LHCN-M2 (cell line): ENCODE measurements around the gene SLC11A1. TPM values are rescaled to one million over a fixed set of nuclear protein-coding genes. Genes with fewer than 3 reads are reported as not detected.
A peak's percentile ranks its signal among the peaks of the same experiment; 100 is the strongest.

Source experiments
- DNase-seq: peaks from one replicate; pipeline ENCODE4 v3.0.0-alpha.2; 2012; ENCODE audit warnings: low read depth
- polyA plus RNA-seq: library from polyadenylated mRNA; unstranded; fragments of >200 nt; gene quantifications from one replicate; pipeline ENCODE4 v1.2.1, GENCODE V29; 2012; ENCODE audit warnings: missing spikeins
- total RNA-seq: library from RNA; depleted of rRNA; stranded (reverse); fragments of >200 nt; gene quantifications from 2 replicates; pipeline ENCODE4 v1.2.3, GENCODE V29; 2014; rRNA removed

SLC11A1 gene, protein sequence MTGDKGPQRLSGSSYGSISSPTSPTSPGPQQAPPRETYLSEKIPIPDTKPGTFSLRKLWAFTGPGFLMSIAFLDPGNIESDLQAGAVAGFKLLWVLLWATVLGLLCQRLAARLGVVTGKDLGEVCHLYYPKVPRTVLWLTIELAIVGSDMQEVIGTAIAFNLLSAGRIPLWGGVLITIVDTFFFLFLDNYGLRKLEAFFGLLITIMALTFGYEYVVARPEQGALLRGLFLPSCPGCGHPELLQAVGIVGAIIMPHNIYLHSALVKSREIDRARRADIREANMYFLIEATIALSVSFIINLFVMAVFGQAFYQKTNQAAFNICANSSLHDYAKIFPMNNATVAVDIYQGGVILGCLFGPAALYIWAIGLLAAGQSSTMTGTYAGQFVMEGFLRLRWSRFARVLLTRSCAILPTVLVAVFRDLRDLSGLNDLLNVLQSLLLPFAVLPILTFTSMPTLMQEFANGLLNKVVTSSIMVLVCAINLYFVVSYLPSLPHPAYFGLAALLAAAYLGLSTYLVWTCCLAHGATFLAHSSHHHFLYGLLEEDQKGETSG
- total RNA-seq: 0.11 and 0.13 TPM in 2 replicates
- polyA plus RNA-seq: 0.17 TPM

DNA sequence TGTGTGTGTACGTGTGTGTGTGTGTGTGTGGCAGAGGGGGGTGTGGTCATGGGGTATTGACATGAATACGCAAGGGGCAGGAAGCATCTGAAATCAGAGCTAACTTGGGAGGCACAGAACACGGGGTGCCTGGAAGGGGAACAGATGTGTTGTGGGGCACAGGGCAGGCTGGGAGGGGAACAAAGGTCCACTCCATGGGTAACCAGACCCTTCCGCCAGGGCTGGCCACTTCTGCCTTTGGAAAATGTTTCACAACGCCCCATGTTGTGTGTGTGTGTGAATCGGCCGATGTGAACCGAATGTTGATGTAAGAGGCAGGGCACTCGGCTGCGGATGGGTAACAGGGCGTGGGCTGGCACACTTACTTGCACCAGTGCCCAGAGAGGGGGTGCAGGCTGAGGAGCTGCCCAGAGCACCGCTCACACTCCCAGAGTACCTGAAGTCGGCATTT is at the start of gene SLC11A1:
SLC11A1 (plus strand) TSS at position 358 of the 451 bp plus-strand sequence. CDS start 96 bp downstream, outside the sequence.
- DNase-seq: no peak

DNA sequence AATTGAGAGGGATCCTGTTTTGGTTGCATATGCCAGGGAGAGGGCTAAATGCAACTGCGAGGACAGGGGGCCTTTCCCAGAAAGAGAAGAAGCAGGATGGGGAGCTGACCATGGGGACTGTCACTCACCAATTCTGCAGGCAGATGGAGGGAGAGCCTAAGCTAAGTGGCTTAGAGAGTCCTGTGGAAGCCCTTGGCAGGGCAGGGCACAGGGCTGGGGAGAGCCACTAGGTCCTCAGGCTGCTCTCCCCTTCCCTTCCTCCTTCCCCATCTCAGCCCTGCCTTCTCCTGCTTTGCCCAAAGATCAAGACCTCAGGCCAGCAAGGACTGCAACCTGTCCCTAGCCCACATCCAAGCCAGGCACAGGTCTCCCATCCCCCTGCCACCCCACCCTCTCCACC is 49.8 kb upstream of the SLC11A1 start:
- DNase-seq: no peak

DNA sequence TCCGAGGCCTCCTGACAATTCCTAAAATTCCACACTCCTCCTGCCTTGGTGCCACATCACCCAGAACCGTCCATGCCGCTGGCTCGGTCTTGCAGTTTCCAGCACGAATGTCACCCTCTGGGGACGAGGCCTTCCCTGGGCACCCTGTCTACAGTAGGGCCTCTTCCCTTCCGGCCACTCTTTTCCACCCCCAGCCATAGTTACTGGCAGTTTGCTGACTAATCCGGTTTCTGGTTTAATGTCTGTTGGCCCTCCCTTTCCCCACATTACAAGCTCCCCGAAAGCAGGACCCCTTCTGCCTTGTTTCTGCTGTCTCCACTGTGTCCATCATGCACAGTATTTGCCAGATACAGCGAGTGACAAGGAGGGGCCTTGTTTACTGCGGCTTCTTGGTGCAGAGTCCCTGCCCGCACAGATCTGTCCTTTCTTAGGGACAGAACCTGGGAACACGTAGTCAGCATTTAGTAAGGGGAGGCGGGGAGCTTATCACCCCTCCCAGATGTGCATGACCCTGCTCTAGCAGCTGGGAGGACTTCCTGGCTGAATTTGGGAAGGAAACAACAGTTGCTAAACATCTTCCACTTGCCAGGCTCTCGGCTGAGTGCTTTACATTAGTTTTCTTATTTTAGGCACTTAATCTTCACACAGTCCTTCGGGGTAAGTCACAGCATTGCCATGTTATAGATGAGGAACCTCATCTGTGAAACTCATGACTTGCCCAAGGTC is 49.0 kb upstream of the SLC11A1 start:
- DNase-seq: no peak

DNA sequence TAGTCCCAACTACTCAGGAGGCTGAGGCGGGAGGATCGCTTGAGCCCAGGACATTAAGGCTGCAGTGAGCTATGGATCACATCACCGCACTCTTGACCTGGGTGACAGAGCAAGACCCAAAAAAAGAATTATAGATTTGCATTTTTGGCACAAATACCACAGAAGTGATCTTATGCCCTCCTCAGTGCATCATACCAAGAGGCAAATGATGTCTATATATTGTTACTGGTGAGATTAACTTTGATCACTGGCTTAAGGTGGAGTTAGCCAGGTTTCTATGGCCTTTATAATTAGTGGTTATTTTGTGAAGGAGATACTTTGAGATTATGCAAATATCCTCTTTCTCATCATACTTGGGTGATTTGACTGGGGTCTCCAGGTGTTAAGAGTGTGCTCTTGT is 47.5 kb upstream of the SLC11A1 start:
- DNase-seq: no peak

DNA sequence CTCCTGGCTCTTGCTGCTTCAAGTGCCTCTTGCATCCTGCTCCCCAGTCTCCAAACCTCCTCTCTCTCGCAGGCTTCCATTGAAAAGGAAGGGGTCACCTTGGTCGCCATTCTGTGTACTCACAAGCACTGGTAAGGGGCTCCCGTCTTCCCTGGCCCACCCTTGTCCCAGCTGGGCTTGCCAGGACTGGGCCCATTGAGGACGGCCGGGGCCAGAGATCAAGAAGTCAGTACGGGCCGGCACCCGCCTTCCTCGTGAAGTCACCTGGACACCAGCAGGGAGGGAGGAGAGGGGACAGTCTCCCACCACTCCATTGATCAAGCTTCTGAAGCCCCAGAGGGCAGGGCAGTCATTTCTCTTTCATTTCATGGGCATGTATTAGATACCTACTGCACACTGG is 41.4 kb upstream of the SLC11A1 start:
- no peak for DNase-seq

DNA sequence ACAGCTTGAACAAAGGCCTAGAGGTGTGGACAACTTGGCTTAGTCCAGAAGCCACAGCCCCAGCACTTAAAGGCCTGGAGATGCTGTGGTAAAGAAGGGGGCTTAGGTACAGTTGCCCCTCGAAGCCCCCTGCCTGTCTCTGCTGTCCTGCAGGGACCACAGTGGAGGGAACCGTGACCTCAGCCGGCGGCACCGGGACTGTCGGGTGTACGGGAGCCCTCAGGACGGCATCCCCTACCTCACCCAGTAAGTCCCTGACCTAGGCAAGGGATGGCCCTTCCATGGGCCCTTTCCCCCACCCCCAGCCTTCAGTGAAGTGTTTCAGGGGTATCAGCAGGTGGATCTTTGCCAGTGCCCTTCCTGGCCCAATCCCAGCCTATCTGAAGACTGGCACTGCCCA is 40.7 kb upstream of the SLC11A1 start:
- DNase-seq: no peak

DNA sequence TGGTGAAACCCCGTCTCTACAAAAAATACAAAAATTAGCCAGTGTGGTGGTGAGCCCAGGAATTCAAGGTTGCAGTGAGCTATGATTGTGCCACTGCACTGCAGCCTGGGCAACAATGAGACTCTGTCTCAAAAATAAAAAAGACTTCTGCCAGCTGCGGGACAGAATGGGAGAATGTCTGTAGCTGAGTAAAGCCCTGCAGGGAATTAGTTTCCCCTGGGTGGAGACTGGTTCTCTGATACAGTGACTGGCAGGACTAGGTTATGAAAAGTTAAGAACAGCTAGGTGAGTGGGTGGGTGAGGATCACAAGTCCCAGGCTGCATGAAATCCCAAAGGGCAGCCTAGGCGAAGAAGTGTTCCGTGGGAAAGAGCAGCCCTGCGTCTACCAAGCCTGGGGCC is 39.2 kb upstream of the SLC11A1 start:
- no peak for DNase-seq

DNA sequence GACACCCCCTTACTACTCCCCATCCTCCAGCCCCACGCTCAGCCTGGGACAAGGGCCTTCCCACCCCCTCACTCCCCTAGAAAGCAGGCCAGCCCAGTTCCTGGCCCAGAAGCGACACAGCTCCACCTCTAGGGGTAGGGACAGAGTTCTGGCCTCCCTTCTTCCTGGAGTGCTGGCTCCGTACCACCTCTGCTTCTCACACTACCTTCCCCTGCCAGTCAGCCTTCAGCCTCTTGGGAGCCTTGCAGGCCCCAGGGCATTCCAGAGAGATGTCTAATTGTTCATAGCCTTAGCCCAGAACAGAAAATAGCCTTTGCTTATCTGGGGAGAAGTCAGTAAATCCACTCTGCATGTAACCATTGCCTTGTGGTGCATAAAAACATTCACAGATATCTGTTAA is 38.5 kb upstream of the SLC11A1 start:
- peak; percentile 28 for DNase-seq

DNA sequence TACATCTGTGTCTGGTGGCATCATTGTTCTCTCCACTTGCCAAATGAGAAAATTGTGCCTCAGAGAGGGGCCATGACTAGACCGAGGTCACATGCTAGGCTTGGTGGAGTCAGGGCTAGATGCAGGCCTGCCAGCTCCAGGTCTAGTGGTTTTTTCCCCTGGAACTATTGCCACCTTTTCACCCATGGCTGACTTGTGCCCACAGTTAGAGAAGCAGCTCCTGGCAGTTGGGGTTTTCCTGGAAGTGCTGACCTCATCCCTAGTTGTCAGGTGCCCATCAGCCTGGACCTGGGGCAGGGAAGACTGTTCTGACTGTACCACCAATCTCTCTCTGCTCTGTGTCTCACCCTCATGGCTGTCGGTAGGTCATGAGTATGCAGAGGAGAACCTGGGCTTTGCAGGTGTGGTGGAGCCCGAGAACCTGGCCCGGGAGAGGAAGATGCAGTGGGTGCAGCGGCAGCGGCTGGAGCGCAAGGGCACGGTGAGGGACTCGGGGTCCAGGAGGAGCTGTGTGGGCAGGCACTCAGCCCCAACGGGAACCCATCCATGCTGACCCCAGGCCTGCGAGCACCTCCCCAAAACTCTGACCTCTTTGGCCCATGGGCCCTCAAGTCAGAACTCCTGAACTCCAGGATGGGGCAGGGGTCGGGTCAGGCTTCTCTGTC is 37.9 kb upstream of the SLC11A1 start:
- no peak for DNase-seq

DNA sequence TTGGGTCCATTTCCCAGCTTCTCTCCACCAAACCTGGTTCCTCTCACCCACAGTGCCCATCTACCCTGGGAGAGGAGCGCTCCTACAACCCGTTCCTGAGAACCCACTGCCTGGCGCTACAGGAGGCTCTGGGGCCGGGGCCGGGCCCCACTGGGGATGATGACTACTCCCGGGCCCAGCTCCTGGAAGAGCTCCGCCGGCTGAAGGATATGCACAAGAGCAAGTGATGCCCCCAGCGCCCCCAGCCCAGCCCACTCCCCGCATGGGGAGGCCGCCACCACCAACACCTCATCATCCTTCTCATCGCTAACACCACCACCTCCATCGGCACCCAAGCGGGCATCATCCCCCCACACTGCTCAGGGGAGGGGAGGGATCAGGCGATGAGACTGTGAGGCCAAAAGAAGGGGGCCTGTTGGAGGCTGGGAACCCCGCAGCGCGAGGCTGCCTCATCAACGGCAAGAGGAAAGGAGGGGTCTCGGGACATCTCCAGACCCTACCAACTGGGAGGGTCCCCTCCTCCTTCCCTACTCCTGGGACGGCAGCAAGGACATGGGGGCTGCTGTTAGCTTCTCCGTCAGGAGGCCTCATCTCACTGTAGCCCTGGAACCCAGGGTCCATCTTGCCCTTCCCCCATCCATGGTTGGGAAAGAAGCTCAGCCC is 37.2 kb upstream of the SLC11A1 start:
- DNase-seq: no peak

DNA sequence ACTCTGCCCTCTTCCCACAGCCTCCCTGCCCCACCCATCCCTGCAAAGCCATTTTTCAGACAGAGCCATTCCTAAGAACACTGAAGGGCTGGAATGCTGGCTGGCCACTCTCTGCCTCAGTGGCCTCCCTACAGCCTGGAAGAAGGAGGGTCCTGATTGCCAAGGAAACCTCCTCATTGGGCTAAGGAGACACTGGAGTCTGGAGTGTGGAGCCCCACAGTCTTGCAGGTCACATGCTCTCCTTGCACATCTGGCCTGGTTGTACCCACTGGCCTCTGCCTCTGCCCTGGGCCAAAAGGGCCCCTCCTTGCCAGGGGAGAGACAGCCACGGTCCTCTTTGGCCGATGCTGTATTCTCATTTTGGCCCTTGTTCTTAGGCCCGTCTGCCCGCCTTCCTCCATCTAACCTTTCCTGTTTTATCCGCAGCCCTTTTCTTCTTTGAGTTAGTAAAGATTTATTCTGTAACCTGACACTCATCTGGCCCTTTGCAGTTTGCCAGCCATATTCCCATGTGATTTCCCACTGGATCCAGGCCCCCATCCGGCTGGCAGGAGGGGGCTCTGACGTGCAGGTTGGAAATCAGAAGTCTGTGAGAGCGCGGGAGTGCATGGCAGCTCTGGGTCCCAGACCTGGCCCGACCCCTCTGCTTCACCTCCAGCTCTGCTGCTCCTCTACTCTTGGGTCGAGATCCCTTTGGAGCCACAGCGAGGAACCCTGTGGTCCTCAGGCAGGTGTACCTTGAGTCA is 36.4 kb upstream of the SLC11A1 start:
- DNase-seq: no peak

DNA sequence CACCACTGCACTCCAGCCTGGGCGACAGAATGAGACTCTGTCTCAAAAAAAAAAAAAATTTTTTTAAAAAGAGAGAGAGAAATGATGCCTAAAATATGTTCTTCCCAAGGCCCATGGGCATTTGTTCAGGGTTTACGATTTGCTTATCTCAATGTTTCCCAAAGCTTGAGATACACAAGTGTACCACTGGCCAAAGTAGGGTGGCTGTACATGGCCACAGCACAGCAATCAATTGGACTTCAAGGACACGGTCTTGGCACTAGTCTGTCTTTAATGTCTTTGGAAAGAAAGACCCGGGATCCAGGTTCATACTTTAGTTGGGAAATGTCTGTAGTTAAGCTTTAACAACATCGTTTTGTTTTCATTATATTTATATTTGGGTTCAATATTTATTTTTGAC is 34.9 kb upstream of the SLC11A1 start:
- no peak for DNase-seq

DNA sequence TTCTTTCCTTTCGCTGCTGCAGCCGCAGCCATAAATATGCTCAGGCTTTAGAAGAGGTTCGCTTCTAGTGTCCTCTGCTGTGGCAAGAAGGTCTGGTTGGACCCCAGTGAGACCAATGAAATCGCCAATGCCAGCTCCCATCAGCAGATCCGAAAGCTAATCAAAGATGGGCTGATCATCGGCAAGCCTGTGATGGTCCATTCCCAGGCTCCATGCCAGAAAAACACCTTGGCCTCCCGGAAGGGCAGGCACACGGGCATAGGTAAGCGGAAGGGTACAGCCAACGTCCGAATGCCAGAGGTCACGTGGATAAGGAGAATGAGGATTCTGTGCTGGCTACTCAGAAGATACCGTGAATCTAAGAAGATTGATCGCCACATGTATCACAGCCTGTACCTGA is 28.0 kb upstream of the SLC11A1 start:
- no peak for DNase-seq

DNA sequence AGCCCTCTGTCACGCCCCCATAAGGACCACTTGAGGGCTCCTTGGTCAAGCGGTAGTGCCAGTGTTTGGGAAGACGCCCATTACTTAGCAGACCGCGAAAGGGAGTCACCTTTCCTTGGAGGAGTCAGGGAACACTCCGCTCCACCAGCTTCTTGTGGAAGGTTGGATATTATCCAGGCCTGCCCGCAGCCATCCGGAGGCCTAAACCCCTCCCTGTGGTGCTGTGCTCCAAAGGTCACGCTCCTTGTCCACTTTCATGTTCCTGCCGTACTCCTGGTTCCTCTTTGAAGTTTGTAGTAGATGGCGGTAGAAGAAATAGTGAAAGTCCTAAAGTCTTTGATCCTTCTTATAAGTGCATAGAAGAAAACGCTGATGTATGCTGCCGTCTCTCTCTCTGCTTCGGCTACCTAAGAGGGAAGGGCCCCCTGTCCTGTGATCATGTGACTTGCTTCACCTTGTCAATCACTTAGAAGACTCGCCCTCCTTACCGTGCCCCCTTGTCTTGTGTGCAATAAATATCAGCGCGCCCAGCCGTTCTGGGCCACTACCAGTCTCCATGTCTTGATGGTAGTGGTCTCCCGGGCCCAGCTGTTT is 27.1 kb upstream of the SLC11A1 start:
- DNase-seq: no peak

DNA sequence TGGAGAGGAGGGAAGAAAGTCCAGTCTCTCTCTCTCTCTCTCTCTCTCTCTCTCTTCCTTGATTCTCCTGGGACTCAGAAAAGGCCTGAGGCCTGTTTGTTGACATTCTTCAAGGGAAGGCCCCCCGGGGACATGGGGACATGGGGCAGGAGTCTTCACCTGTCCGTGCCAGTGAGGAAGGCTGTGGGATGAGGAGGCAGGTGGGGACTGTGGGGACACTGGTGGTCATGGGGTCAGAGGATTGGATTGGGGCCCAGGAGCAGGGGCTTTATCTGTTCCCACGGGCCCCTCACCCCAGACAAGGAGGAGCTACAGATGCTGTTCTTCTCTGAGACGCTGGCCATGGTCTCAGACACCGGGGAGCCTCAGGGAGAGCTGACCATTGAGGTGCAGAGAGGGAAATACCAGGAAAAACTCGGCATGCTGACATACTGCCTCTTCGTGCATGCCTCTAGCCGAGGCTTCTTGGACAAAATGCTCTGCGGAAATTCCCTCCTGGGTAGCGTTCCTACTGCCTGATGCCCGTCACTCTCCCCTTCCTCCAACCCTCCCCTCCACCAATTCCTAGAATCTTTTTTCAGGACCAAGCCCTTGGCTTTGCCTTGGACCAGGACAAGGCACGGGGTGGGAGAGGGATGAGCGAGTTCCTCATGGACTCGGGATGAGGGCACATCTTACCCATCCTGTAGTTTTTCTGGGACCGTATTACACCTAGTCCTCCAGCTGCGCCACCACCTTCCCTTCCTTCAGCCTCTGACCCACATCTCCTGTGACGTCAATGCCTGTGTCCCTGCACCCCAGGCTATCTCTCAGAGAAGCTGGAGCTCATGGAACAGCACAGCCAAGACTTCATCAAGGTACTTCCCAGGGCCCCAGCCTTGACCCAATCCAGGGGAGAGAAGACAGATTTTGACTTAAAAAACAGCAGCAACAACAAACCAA is 24.6 kb upstream of the SLC11A1 start:
- no peak for DNase-seq

DNA sequence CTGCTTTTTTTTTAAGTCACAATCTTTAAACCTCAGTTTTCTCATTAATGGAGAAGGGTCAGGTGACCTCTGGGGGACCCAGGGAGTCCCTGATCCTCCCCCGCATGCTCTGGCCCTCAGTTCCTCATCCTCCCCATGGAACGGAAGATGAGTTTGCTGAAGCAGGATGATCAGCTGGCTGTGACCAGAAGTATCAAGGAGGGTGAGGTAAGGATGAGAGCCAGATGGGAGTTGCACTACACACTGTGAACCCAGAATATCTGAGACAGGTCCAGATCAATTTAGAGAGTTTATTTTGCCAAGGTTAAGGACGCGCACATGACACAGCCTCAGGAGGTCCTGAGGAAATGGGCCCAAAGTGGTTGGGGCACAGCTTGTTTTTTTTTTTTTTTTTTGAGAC is 21.6 kb upstream of the SLC11A1 start:
- no peak for DNase-seq

DNA sequence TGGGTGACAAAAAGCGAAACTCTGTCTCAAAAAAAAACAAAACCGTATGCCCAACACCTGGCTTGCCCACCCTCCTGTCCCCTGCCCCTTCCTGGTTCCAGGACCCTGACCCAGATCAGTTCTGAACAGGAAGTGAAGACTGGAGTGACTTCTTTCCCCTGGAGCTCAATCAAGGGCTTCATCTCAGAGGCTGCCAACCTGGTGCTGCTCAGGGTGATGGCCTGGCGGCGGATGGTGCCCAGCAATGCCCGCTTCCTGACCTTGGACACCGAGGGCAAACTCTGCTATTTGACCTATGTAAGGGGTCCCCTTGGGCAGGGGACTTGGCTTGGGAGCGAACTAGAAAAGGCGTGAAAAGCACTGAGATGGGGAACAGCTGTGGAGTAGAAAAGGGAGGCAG is 19.5 kb upstream of the SLC11A1 start:
- DNase-seq: no peak

DNA sequence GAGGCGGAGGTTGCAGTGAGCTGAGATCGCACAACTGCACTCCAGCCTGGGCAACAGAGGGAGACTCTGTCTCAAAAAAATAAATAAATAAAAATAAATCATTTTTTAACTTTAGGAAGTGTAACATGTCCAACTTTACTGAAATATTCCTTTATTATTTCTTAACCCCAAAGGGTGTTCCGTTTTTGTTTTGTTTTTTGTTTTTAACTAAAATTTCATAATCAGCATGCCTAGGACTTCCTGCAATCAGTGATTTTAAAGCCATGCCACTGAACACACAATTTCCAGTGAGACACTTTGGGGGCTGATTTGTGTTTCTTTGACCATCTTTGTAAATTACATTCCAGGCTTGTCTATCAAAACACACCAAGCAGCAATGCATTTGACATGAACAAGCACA is 18.3 kb upstream of the SLC11A1 start:
- DNase-seq: no peak

DNA sequence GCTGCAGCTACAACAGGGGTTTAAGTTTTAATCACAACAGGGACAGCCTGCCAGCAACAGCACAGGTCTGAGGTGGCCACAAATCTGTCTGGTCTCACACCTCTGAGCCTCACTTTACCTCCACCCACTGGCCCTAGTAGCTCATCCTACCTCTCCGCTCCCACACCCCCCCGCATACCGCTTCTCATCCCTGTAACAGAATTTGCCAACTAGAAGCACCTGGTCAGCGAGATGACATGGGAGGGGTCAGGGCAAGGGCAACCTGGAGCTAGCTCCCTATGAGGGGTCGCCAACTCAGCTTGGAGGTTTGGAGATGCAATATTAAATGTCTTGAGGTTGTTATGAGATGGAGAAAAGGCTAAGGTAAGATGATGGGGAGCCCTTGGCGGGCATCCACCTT is 17.9 kb upstream of the SLC11A1 start:
- DNase-seq: no peak
